Activated naive CD4-positive, alpha-beta T cell treated with anti-CD3 and anti-CD28 coated beads, Interleukin-2, amount 50 U/mL, for 16 hours (primary cell): ENCODE results near the gene TNFAIP1.
"Not testable (repeated sequence)": the region's sequence is repeated elsewhere in the genome, so short reads cannot be mapped to it uniquely, and the experiment has no call there.

Experiments
- DNase-seq: peaks from one replicate; pipeline ENCODE4 v3.0.0-alpha.2; 2020

TNFAIP1 gene

GRCh38 chr17:28325211-28325610, 10.3 kb upstream of the TNFAIP1 start:
- no peak for DNase-seq

DNA sequence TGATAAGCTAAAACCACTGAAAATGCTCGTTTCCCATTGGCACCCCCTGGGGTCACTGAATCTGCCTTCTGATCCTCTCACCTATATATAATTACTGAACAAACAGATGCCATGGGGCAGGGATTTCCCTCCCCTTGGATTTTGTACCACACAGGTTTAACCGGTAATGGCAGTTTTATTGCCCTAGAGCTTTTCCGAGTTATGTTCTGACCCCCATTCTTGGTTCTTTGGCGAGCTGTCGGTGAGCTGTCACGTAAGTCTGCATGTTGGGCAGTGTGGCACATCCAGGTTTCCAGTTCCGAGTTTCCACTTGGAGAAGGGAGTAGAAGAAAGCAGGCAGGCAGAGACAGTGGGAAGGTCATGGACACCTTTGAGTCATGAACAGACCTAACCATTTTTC, 9.4 kb upstream of the TNFAIP1 start:
- DNase-seq, result no peak

- no peak for DNase-seq
Observed at GRCh38 chr17:28327031-28327607, 8.4 kb upstream of the TNFAIP1 start.

DNA sequence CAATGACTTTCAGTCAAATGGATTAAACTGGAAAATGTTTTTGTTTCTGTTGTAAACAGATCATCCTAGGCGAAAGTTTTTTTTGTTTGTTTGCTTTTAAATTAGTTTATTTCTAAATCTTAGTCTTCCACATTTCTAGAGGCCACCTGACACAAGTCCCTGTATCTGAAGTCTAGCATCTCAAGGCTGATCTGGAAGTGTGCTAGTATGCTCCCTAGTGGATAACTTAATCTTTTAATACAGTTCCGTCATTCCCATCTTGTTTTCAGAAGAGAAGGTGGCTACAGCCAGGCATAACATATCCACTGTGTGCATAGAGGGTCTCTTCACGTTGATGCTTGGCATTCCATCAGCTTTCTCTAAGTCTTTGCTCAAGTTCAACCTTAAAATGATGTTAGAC, 7.9 kb upstream of the TNFAIP1 start:
- no peak for DNase-seq

DNA sequence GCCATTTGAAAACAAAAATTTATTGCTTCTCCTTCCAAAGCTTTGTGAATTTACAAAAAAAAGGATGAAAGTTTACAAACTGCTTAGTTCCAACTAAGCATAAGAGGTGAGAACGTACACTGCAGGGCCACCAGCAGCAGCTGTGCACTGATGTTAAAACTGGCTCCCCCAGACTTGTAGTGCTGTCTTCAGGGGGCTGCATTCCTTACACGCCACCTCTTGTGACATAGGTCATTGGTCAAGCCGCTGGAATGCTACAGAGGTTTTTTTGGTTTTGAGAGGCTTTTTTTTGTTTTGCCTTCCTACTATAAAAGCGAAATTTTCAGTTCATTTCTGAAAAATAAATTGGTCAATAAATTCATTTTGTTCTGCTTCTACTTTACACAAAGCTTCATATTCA, 7.2 kb upstream of the TNFAIP1 start:
- no peak for DNase-seq

GRCh38 chr17:28330671-28331070, 4.9 kb upstream of the TNFAIP1 start:
- DNase-seq, result no peak

GRCh38 chr17:28331891-28332420, 3.6 kb upstream of the TNFAIP1 start:
- no peak for DNase-seq

GRCh38 chr17:28333083-28333746, 2.3 kb upstream of the TNFAIP1 start:
- no peak for DNase-seq

GRCh38 chr17:28334171-28334570, 1.4 kb upstream of the TNFAIP1 start:
- DNase-seq, result no peak

- no peak for DNase-seq
Observed at GRCh38 chr17:28334666-28335200, 828 bp upstream of the TNFAIP1 start.

DNA sequence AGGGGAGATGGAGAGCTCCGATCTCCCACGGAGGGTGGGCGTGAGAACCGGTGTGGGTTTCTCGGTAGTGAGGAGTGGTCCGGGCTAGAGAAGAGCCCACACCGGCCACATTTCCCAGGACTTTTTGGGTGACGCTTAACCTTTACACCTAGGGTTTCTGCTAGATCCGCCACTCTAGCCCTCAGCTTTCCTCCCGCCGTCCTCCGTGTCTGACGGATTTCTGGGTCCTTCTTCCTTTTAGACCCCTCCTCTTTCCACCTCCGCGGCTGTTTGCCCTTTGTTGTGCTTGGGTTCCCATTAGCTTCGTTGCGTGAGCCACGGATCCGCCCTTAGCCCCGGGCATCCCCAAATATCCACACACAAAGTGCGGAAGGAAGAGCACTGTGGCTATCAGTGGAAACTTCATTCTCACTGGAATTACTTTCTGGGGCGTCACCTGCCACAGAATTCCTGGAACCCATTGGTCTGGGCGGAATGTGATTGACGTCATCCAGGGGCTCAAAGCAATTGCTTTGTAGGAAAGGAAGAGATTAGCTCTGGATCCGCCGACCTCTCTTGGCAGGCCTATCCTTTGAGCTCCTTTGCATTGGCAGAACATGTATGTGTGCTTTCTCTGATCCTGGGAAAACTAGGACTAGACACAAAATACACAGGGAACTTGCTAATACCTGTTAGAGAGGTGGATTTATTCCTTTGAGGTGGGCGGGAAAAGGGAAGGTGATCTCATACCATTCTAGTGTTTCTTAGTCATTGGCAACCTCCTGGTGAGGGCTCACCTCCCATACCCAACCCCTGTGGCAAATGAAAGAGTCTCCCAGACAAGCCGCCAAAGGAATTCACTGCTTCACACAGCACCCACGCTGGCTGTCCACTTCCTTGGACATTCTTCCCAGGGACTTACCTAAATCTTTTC, 654 bp downstream of the TNFAIP1 start:
- DNase-seq, result no peak

DNA sequence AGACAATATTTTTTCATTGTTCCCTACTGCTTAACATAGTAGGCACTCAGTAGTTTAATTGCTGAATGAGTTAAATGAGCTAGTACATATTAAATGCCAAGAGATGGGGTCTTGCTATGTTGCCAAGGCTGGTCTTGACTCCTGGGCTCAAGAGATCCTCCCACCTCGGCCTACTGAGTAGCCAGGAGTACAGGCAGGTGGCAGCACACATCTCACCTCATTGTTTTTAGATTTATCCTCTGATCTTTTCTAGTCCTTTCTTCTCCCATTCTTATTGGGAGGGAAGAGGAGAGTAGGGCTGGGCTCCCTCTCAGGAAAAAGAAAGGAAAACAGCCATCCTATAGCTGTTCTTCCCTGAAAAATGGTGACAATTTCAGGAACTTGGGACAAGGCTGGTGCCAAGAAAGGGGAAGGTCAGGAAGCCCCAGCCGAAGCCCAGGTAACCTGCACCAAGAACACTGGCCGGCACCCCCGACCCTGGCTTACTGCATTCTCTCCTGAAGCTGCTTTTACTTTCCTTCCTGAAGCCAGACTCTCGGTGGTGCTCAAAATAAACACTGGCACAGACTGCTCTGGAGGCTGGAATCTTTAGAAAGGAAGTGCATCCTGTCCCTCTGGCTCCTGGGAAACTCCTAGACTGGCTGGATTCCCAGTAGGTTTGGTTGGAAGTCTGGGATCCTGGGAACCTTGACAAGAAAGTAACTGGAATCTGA, 2.7 kb downstream of the TNFAIP1 start:
- no peak for DNase-seq

DNA sequence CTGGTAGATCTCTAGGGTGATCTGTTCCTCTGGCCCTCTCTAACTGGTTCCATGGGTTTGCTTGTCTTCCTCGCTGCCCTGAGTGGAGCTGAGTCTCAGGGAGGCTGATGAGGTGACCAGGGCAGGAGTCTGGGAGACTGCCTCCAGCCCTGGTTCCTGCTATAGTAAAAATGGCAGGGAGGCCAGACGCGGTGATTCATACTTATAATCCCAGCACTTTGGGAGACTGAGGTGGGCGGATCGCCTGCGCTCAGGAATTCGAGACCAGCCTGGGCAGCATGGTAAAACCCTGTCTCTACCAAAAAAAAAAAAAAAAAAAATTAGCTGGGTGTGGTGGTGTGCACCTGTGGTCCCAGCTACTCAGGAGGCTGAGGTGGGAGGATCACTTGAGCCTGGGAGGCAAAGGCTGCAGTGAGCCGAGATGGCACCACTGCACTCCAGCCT, 3.2 kb downstream of the TNFAIP1 start:
- not testable (repeated sequence) for DNase-seq

GRCh38 chr17:28339431-28339830, 3.9 kb downstream of the TNFAIP1 start:
- no peak for DNase-seq

GRCh38 chr17:28340374-28340773, 4.8 kb downstream of the TNFAIP1 start:
- no peak for DNase-seq

- no peak for DNase-seq
Observed at GRCh38 chr17:28341516-28341915, 6.0 kb downstream of the TNFAIP1 start.

- no peak for DNase-seq
Observed at GRCh38 chr17:28342313-28342712, 6.8 kb downstream of the TNFAIP1 start.

GRCh38 chr17:28343491-28343932, 8.0 kb downstream of the TNFAIP1 start:
- no peak for DNase-seq

GRCh38 chr17:28344011-28344410, 8.4 kb downstream of the TNFAIP1 start:
- no peak for DNase-seq

DNA sequence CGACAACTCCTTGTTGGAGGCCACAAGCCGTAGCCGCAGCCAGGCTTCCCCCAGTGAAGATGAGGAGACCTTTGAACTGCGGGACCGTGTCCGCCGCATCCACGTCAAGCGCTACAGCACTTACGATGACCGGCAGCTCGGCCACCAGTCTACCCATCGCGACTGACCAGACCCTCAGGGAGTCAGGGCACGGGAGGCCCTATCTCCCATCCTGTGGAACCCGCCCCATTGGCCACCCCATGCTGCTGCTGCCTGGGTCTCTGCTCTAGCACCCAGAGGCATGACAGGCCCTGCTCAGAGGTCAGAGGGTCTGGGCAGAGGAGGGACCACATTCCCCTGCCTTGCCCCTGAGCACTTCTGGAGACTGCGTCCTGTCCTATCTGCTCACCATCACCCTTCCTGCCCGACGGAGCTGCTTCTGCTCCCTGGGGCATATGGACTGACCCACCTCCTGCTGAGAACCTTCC, 8.9 kb downstream of the TNFAIP1 start:
- no peak for DNase-seq

DNA sequence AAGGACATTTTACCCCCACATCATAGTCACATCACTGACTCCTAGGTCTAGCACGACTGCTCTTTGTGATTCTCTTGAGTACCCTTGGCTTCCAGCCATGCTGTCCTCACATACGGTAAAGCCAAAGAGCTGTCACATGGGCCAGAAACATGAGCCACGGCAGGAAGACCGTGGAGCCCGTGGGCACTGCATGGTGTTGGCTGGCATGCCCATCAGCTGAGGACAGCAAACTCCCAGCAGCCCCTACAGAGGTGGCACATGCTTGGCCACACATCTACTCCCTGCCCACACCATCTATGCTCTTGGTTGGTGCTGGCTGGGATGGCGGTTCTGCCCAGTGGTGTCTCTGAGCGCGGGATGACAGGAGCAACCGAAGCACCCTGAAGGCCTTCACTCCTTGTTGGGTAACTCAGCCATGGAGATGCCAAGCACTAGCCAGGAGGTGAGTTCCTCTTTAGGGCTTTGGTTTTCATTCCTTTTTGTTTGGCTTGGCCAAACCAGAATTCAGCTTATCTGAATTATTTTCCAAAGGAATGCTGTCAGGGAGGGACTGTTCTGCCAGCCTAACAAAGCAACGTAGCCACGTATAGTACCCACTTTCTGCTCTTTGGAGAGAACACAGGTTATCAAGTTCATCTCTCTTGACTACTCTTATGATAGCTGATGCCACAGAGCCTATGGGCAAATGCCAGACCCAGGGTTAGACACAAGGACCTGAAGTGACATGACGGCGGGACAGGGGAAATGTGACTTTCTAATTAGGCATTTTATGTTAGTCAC, 10.0 kb downstream of the TNFAIP1 start:
- DNase-seq, result no peak

DNA sequence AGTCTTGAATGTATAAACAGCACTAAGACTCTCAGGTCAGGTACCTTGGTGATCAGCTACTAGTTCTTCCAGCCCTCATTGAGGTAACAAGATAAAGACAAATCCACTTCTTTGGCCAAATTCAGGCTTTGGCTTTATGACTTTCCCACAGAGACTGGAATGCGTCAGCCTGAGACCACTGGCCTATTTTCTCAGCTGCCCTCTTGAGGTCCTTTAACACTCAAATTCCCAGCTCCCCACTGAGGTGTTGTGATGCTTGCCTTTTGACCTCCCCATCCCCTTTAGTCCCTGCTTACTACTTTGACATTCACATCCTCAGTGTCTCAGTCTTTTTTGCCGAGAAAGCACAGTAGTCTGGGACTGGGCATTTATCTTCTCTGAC, 10.6 kb downstream of the TNFAIP1 start:
- DNase-seq, result no peak
